ENCODE data around the gene RNASET2.
"Not testable (repeated sequence)": the region's sequence is repeated elsewhere in the genome, so short reads cannot be mapped to it uniquely, and the experiment has no call there.

RNASET2 gene

DNA sequence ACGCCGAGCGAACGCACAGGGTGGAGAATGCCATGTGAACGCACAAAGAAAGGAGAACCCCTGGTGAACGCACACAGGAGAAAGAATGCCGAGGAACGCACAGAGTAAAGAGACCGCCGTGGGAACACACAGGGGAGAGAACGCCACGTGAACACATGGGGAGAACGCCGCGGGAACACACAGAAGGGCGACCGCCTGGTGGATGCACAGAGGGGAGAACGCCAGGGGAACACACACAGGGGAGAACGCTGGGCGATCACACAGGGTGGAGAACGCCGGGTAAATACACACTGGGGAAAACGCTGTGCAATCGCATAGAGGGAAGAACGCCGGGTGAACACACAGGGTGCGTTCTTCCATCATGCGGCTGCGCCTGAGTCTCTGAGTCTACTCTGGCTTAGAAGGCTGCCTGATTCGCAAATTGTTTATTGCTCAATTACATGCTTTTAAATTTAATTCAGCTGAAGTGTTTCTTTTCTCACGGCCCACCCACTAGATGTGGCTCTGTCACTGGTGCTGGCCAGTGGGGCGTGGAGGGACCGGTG, 54.1 kb downstream of the RNASET2 start:
- no peak for DNase-seq (ENCODE audit: insufficient read length, low spot score)
- FAIRE-seq, result no peak
- no peak for TF ChIP-seq POLR2A (IDR thresholded peaks at IDR 0.05; ENCODE audit: low read depth, low read length)

DNA sequence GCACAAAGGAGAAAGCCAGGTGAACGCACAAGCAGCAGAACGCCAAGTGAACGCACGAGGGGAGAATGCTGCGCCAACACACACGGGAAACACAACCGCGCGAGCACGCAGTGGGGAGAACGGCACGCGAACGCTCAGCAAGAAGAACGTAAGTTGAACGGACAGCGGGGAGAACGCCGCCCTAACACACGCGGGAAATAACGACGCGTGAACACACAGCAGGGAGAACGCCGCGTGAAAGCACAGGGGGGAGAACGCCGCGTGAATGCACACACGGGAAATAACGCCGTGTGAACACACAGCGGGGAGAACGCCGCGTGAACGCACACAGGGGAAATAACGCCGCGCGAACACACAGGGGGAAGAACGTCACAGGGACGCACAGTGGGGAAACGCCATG, 54.7 kb downstream of the RNASET2 start:
- DNase-seq (ENCODE audit: insufficient read length, low spot score) (no peak), FAIRE-seq (no peak)
- no peak for TF ChIP-seq POLR2A (IDR thresholded peaks at IDR 0.05; ENCODE audit: low read depth, low read length)

DNA sequence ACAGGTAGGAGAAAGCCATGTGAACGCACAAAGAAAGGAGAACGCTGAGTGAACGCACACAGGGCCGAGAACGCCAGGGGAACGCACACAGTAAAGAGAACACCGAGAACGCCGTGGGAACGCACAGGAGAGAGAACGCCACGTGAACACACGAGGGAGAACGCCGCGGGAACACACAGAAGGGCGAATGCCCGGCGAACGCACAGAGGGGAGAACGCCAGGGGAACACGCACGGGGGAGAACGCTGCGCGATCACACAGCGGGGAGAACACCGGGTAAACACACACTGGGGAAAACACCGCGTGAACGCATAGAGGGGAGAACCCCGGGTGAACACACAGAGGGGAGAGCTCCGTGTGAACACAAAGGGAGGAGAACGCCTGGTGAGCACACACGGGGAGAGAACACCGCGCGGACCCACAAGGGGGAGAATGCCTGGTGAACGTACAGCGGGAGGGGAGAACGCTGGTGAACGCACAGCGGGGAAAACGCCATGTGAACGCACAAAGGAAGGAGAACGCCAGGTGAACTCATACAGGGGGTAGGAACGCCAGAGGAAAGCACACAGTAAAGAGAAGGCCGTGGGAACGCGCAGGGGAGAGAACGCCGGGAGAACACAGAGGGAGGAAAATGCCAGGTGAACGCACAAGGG, 55.3 kb downstream of the RNASET2 start:
- no peak for FAIRE-seq
- no peak for TF ChIP-seq POLR2A (IDR thresholded peaks at IDR 0.05; ENCODE audit: low read depth, low read length)
- DNase-seq (ENCODE audit: insufficient read length, low spot score), result no peak

DNA sequence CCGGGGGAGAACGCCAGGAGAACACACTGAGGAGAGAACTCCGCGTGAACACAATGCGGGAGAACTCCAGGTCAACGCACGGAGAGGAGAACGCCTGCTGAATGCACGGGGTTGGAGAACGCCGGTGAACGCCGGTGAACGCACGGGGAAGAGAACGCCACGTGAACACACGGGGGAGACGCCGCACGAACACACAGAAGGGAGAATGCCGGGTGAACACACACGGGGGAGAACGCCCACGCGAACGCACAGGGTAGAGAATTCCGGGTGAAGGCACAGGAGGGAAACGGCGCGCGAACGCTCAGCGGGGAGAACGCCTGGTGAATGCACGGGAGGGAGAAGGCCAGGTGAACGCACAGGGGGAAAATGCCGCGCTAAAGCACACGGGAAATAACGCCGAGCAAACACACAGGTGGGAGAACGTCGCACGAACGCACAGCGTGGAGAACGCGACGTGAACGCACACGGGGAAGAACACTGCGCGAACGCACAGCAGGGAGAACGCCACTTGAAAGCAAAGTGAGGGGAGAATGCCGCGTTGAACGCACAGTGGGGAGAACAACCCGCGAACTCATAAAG, 56.1 kb downstream of the RNASET2 start:
- no peak for TF ChIP-seq POLR2A (IDR thresholded peaks at IDR 0.05; ENCODE audit: low read depth, low read length)
- no peak for FAIRE-seq
- no peak for DNase-seq (ENCODE audit: insufficient read length, low spot score)

DNA sequence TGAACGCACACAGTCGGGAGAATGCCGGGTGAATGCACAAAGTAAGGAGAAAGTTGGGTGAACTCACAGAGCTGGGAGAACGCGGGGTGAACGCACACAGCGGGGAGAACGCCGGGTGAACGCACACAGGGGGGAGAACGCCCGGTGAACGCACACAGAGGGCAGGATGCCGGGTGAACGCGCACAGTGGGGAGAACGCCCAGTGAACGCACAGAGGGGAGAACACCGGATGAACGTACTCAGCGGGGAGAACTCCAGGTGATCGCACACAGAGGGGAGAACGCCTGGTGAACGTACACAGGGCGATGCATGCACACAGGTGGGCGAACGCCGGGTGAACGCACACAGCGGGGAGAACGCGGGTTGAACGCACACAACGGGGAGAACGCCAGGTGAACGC, 57.4 kb downstream of the RNASET2 start:
- no peak for FAIRE-seq
- TF ChIP-seq POLR2A (IDR thresholded peaks at IDR 0.05; ENCODE audit: low read depth, low read length), result no peak

DNA sequence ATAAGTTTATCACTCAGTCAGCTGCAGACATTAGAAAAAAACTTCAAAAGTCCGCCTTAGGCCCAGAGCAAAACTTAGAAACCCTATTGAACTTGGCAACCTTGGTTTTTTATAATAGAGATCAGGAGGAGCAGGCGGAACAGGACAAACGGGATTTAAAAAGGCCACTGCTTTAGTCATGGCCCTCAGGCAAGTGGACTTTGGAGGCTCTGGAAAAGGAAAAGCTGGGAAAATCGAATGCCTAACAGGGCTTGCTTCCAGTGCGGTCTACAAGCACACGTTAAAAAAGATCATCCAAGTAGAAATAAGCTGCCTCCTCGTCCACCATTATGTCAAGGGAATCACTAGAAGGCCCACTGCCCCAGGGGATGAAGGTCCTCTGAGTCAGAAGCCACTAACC, 61.7 kb downstream of the RNASET2 start:
- not testable (repeated sequence) for DNase-seq (ENCODE audit: insufficient read length, low spot score); FAIRE-seq

More for the DNA sequence above, 57.4 kb downstream of the RNASET2 start:
- no peak for DNase-seq (ENCODE audit: insufficient read length, low spot score)

DNA sequence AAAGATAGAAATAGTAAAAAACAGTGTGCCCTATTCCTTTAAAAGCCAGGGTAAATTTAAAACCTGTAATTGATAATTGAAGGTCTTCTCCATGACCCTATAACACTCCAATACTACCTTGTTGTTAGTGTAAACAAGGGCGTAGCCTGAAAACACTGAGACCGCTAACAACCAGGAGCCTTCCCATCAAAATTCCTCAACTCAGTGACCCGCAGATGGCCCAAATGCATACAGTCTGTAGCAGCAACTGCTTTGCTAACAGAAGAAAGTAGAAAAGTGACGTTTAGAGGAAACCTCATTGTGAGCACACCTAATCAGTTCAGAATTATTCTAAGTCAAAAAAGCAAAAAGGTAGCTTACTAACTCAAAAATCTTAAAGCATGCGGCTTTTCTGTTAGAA, 63.9 kb downstream of the RNASET2 start:
- not testable (repeated sequence) for DNase-seq (ENCODE audit: insufficient read length, low spot score); FAIRE-seq

DNA sequence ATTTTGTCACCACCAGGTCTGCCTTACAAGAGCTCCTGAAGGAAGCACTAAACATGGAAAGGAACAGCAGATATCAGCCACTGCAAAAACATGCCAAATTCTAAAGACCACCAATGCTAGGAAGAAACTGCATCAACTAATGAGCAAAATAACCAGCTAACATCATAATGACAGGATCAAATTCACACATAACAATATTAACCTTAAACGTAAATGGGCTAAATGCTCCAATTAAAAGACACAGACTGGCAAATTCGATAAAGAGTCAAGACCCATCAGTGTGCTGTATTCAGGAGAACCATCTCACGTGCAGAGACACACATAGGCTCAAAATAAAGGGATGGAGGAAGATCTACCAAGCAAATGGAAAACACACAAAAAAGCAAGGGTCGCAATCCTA, 69.6 kb downstream of the RNASET2 start:
- not testable (repeated sequence) for DNase-seq (ENCODE audit: insufficient read length, low spot score)

DNA sequence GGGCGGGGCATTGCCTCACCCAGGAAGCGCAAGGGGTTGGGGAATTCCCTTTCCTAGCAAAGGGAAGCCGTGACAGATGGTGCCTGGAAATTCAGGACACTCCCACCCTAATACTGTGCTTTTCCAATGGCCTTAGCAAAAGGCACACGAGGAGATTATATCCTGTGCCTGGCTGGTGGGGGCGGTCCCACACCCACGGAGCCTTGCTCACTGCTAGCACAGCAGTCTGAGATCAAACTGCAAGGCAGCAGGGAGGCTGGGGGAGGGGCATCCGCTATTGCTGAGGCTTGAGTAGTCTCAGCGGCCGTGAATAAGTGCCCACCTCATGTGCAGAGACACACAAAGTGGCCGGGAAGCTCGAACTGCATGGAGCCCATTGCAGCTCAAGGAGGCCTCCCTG, 71.4 kb downstream of the RNASET2 start:
- DNase-seq (ENCODE audit: insufficient read length, low spot score); FAIRE-seq: not testable (repeated sequence)

More for the DNA sequence above, 69.6 kb downstream of the RNASET2 start:
- FAIRE-seq, result not testable (repeated sequence)

DNA sequence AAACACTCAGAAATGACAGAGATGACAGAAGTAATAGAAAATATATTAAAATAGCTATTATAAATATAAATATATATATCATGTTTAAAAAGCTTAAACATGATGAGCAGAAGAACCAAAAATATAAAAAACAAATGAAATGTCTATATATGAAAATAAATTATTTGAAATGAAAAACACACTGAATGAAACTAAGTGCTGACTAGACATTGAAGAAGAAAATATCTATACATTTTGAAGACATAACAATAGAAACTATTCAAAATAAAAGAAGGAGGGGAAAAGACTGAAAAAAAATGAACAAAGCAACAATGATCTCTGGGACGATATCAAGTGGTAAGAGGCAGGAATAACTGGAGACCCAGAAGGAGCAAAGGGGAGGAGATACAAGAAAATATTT, 76.8 kb downstream of the RNASET2 start:
- FAIRE-seq (no peak), DNase-seq (ENCODE audit: insufficient read length, low spot score) (no peak)
- no peak for TF ChIP-seq POLR2A (IDR thresholded peaks at IDR 0.05; ENCODE audit: low read depth, low read length)
